Skeletal muscle tissue (tissue), 4 donors: ENCODE data around the gene LRRC27. TPM values are rescaled to one million over a fixed set of nuclear protein-coding genes. Genes with fewer than 3 reads are reported as not detected.

Experiments used
- H3K27ac ChIP-seq: one replicate; pipeline ENCODE4 v1.7.0; 2013; ENCODE audit warnings: mild to moderate bottlenecking, low read depth, low read length, inconsistent platforms
- H3K27me3 ChIP-seq, 3 donors: one replicate each; pipeline ENCODE4 v1.7.0; 2013; ENCODE audit warnings: low read length in 3 of 3; ENCODE audit not compliant: control insufficient read depth in 3 of 3, insufficient read depth in 3 of 3
- H3K36me3 ChIP-seq, 3 donors: one replicate each; pipeline ENCODE4 v1.7.0; 2013; ENCODE audit warnings: low read length in 3 of 3; ENCODE audit not compliant: control insufficient read depth in 3 of 3, insufficient read depth in 3 of 3
- H3K4me1 ChIP-seq, 3 donors: one replicate each; pipeline ENCODE4 v1.7.0; 2013; ENCODE audit warnings: low read length in 3 of 3, mild to moderate bottlenecking in 3 of 3; ENCODE audit not compliant: control insufficient read depth in 3 of 3, insufficient read depth in 3 of 3
- H3K4me3 ChIP-seq, 3 donors: one replicate each; pipeline ENCODE4 v1.7.0; 2013; ENCODE audit warnings: low read length in 3 of 3
- H3K9ac ChIP-seq, 3 donors: one replicate each; pipeline ENCODE4 v1.7.0; 2013; ENCODE audit warnings: low read length in 3 of 3, mild to moderate bottlenecking in 3 of 3, moderate library complexity in 2 of 3, low read depth in 1 of 3
- H3K9me3 ChIP-seq, 3 donors: one replicate each; pipeline ENCODE4 v1.7.0; 2013; ENCODE audit warnings: low read length in 3 of 3; ENCODE audit not compliant: control insufficient read depth in 3 of 3
- total RNA-seq: library from RNA; depleted of rRNA; stranded (reverse); fragments of >200 nt; gene quantifications from one replicate; pipeline ENCODE4 v1.2.3, GENCODE V29; 2014
- donor health status: Osteomylitis.

Gene LRRC27
- total RNA-seq, 1 donor from 2014 or later: 2.6 TPM

DNA sequence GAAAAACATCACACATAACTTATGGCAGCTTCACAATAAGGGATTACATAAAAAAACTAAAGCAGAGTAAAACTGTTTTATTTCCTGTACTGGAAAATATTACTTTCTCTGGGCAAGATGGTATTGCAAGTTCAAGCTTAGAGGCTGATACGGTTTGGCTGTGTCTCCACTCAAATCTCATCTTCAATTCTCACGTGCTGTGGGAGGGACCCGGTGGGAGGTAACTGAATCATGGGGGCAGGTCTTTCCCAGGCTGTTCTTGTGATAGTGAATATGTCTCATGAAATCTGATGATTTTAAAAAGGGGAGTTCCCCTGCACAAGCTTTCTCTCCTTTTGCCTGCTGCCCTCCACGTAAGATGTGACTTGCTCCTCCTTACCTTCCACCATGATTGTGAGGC lies 5.1 kb upstream of the LRRC27 start:
- Histone ChIP-seq H3K4me1 (peaks cover 16 to 37% (median 17%) of the 10 kb centered on the region in 3 donors), H3K9me3 (no peaks in the 10 kb centered on the region), H3K27me3 (no peaks in the 10 kb centered on the region)

DNA sequence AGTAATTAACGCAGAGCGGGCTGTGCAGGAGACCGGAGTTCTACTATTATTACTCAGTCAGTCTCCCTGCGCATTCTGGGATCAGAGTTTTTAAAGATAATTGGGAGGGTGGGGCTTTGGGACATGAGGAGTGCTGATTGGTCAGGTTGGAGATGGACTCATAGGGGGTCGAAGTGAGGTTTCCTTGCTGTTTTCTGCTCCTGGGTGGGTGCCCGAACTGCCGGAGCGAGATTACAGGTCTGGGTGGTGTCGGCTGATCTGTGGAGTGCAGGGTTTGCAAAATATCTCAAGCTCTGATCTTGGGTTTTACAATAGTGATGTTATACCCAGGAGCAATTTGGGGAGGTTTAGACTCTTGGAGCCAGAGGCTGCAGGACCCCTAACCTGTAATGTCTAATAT lies 3.9 kb upstream of the LRRC27 start:
- no peaks in the 10 kb centered on the region for H3K9me3 ChIP-seq
- H3K36me3 ChIP-seq: peaks cover 0 to 2% (median 0%) of the 10 kb centered on the region in 3 donors
- H3K27ac ChIP-seq: no peak overlapping the region
- H3K27me3 ChIP-seq: no peaks in the 10 kb centered on the region
- no peak overlapping the region for H3K9ac ChIP-seq
- no peak overlapping the region for H3K4me3 ChIP-seq
- peaks cover 23 to 42% (median 25%) of the 10 kb centered on the region in 3 donors for H3K4me1 ChIP-seq

More for the DNA sequence above, 5.1 kb upstream of the LRRC27 start:
- H3K27ac ChIP-seq: no peak overlapping the region
- no peak overlapping the region for H3K9ac ChIP-seq
- peaks cover 0 to 2% (median 0%) of the 10 kb centered on the region in 3 donors for H3K36me3 ChIP-seq
- H3K4me3 ChIP-seq: no peak overlapping the region

DNA sequence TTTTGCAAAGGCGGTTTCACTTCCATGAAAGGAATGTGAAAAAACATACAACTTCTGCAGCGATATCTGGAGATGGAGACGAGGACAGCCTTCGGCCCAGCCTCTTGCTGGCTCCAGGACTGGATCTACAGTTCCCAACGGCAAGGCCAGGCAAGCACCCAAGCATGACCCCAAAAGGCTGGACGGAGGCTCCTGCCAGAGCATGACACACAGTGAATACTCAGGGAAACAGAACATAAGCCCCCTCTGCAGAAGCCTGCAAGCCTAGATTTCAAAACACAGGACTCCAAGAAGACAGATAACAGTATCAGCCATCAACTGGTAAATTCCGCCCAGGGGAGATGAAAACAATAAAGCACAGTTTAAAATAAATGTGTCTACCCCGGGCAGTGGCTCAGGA lies 3.3 kb upstream of the LRRC27 start:
- Histone ChIP-seq H3K27ac (no peak overlapping the region), H3K9ac (no peak overlapping the region), H3K4me1 (peaks cover 22 to 42% (median 25%) of the 10 kb centered on the region in 3 donors), H3K27me3 (no peaks in the 10 kb centered on the region), H3K9me3 (no peaks in the 10 kb centered on the region), H3K4me3 (no peak overlapping the region), H3K36me3 (no peaks in the 10 kb centered on the region)

DNA sequence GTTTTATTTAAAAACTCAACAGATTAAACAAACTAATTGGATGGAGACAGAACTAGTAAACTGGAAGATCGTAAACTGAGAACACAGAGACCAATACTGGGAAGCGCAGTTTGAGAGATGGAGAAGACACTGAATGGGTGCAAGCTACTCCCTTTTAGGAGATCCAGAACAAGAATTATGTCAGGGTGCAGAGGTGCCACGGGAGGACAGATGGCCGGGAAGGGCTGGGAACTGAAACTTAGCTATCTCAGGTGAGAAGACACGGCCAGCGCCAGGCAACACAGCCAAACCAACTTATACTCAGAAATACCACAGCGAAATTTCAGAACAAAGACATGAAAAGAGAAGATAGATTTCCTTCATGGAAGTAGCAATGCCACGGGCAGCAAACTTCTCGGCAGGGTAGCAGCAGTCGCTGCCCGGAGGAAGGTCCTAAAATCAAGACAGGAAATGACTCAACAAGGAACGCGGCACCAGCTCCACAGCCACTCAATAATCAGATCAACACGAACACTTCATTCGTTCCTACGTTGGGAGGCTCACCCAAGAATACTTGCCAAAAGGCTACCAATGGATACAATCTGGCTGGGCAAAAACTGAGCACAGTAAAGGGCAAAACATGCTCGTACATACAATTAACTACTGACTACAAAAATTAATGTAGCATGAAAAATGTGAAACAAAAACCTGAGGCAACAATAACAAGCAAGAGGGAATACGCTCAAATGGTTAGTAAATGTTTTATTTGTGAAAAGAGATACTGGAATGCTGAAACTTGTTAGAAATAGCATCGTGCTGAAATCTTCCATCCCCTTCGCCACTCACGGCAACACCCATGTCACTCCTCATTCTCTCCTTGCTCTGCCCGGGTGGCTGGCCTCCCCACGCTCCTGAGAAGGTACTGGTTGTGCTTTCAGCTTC lies 2.2 kb upstream of the LRRC27 start:
- Histone ChIP-seq H3K36me3 (peaks cover 0 to 5% (median 2%) of the 10 kb centered on the region in 3 donors), H3K4me1 (peaks cover 19 to 37% (median 22%) of the 10 kb centered on the region in 3 donors), H3K9ac (peak overlapping the region in 2 of 3 donors; percentile 32 to 40), H3K27ac (peak overlapping the region; percentile 4), H3K4me3 (peak overlapping the region; percentile 47 to 77 (median 62)), H3K9me3 (no peaks in the 10 kb centered on the region), H3K27me3 (no peaks in the 10 kb centered on the region)

DNA sequence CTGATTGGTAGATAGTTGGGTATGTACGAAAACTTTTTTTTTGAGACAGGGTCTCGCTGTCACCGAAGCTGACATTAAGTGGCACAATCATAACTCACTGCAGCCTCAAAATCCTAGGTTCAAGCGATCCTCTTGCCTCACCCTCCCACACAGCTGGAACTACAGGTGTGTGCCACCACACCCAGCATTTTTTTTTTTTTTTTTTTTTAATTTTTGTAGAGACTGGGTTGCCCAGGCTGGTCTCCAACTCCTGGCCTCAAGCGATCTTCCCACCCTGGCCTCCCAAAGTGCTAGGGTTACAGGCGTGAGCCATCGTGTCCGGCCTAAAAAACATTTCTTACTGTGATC lies 1.5 kb upstream of the LRRC27 start:
- Histone ChIP-seq H3K9ac (peak overlapping the region in 2 of 3 donors; percentile 16 to 32), H3K27me3 (no peaks in the 10 kb centered on the region), H3K4me3 (peak overlapping the region; percentile 47 to 77 (median 62)), H3K9me3 (no peaks in the 10 kb centered on the region), H3K36me3 (peaks cover 0 to 5% (median 2%) of the 10 kb centered on the region in 3 donors), H3K4me1 (peaks cover 19 to 37% (median 22%) of the 10 kb centered on the region in 3 donors), H3K27ac (no peak overlapping the region)

DNA sequence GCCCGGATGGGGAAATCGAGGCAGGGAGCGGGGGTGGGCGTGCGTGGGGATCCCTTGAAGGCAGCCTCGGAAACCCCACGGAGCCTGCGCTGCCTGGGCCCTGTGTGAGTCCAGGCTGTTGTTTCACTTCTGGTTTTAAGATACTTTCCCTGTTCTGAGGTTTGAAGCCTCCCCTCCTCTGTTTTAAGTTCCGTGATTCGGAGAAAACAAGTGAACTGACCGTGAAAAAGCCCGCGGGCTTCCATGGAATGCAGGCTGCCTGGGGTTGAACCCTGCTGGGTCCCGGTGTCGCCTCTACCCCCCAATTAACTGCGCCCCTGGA lies 401 bp downstream of the LRRC27 start:
- peak overlapping the region; percentile 75 to 95 (median 89) for H3K4me3 ChIP-seq
- H3K36me3 ChIP-seq: peaks cover 0 to 5% (median 2%) of the 10 kb centered on the region in 3 donors
- peaks cover 21 to 41% (median 22%) of the 10 kb centered on the region in 3 donors for H3K4me1 ChIP-seq
- peak overlapping the region; percentile 56 for H3K27ac ChIP-seq
- H3K9me3 ChIP-seq: no peaks in the 10 kb centered on the region
- H3K9ac ChIP-seq: peak overlapping the region; percentile 33 to 80 (median 77)
- no peaks in the 10 kb centered on the region for H3K27me3 ChIP-seq

DNA sequence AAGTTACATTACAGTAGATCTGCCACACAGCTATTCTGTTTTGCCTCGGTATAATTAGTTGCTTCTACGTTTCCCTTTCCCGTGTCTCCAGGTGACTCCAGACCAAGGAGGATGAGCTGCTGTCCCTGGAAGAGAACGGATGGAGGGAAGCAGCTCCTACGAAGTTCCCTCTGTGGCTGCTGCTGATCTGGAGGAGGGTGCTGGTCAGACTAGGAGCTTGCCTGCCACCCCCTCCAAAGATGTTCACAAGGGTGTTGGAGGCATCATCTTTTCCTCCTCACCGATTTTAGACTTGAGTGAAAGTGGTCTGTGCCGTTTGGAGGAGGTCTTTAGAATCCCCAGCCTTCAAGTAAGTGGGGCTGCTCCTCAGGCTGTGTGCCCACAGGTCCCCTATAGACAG lies 1.4 kb downstream of the LRRC27 start:
- H3K27me3 ChIP-seq: no peaks in the 10 kb centered on the region
- no peaks in the 10 kb centered on the region for H3K9me3 ChIP-seq
- no peak overlapping the region for H3K9ac ChIP-seq
- peaks cover 1 to 7% (median 2%) of the 10 kb centered on the region in 3 donors for H3K36me3 ChIP-seq
- no peak overlapping the region for H3K4me3 ChIP-seq
- no peak overlapping the region for H3K27ac ChIP-seq
- H3K4me1 ChIP-seq: peaks cover 21 to 36% (median 22%) of the 10 kb centered on the region in 3 donors

DNA sequence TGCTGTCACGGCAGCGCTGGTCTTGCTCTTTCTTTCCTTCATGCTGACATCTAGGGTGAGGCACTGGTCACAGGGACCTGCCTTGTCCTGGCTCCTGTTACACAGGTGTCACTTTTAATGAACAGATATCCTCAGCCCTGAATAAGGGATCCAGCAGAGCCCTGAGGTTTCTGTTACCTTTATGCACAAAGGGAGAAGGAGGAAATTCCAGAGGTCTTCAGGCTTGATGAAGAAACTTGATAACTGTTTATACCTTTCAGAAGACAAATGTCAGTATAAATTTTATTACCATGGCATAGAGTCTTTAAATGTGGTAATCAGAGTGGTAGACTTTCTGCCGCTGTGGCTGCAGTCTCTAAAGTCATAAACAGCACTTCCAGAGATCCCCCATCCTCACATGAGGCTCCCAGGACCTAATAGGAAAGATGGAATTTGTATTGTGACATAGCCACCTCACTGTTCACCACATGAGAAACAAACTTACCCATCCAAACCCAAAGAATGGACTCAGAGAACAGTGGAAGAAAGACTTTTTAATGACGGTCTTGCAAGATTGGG lies 2.7 kb downstream of the LRRC27 start:
- Histone ChIP-seq H3K27ac (no peak overlapping the region), H3K27me3 (no peaks in the 10 kb centered on the region), H3K9me3 (no peaks in the 10 kb centered on the region), H3K9ac (peak overlapping the region in 1 of 3 donors; percentile 33), H3K4me1 (peaks cover 18 to 27% (median 19%) of the 10 kb centered on the region in 3 donors), H3K36me3 (peaks cover 2 to 7% (median 2%) of the 10 kb centered on the region in 3 donors), H3K4me3 (no peak overlapping the region)

DNA sequence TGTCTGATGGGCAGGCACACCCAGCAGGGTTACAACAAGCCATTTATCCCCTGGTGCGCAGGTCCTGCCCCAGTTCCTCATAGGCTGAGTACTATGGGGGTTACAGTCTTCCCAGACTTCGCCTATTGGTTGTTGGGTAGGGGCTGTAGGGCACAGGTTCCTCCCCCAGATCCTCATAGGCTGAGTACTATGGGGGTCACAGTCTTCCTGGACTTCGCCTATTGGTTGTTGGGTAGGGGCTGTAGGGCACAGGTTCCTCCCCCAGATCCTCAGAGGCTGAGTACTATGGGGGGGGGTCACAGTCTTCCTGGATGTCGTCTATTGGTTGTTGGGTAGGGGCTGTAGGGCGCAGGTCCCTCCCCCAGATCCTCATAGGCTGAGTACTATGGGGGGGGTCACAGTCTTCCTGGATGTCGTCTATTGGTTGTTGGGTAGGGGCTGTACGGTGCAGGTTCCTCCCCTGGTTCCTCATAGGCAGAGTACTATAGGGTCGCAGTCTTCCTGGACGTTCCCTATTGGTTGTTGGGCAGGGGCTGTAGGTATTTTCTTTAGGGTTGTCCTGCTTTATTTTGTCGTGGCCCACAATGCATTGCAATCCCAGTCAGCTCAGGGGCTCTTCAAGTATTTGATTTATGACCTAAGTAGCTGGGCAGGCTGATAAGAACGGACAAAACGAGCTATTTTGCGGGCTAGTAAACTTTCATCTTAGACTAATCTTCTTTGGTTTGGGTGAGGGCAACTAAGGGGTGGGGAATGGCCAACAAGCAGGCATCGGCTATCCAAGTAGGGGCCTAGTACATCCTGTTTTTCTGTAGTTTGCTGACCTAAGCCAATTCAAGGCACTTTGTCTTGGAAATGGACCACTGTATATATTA lies 3.4 kb downstream of the LRRC27 start:
- H3K9ac ChIP-seq: peak overlapping the region in 2 of 3 donors; percentile 16 to 33
- no peak overlapping the region for H3K27ac ChIP-seq
- peaks cover 2 to 7% (median 4%) of the 10 kb centered on the region in 3 donors for H3K36me3 ChIP-seq
- H3K4me1 ChIP-seq: peaks cover 11 to 20% (median 12%) of the 10 kb centered on the region in 3 donors
- no peaks in the 10 kb centered on the region for H3K9me3 ChIP-seq
- no peak overlapping the region for H3K4me3 ChIP-seq
- H3K27me3 ChIP-seq: no peaks in the 10 kb centered on the region
